Measurements from ENCODE around the gene PDPK1.
A peak's percentile ranks its signal among the peaks of the same experiment; 100 is the strongest.
"Not testable (repeated sequence)": the region's sequence is repeated elsewhere in the genome, so short reads cannot be mapped to it uniquely, and the experiment has no call there.

Gene PDPK1

GRCh38 chr16:2595393-2596205 lies 57.8 kb downstream of the PDPK1 start:
- DNase-seq: no peak

DNA sequence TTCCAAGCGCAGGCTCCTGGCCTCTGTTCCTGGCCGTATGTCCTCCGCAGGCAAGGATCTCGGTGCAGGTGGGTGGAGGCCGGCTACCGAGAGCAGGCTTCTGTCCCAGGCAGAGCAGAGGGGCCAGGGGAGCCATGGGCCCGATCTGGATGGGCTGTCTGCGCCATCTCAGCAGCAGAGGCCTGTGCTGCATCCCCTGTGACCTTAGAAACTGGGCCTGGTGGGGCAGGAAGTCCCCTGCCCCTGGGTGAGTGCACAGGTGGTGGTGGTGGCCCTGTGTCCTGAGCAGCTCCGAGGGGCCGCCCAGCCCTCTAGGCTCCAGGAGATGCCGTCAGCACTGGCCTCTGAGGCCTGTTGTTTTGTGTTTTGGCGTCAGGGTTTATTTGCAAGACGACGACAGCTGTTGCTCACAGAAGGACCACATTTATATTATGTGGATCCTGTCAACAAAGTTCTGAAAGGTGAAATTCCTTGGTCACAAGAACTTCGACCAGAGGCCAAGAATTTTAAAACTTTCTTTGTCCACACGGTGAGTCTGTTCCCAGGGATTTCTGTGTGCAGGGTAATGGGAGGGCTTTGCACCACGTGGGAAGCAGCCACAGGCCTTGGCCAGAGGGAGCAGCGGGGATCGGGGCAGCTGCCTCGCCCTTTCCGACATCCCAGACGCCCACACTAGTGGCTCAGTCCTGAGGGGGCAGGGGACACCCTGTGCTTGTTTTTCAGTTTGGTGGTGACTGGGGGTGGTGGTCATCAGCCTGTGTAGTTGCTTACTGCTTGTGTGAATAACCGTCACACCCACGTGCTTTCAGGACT lies 59.1 kb downstream of the PDPK1 start:
- no peak for DNase-seq

DNA sequence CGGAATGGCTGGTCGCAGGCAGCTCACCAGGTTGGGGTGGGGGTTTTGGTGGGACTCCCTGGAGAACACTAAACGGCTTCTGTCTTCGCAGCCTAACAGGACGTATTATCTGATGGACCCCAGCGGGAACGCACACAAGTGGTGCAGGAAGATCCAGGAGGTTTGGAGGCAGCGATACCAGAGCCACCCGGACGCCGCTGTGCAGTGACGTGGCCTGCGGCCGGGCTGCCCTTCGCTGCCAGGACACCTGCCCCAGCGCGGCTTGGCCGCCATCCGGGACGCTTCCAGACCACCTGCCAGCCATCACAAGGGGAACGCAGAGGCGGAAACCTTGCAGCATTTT lies 59.7 kb downstream of the PDPK1 start:
- DNase-seq: no peak

- DNase-seq: no peak
Measured at GRCh38 chr16:2598133-2598641, 60.4 kb downstream of the PDPK1 start.

DNA sequence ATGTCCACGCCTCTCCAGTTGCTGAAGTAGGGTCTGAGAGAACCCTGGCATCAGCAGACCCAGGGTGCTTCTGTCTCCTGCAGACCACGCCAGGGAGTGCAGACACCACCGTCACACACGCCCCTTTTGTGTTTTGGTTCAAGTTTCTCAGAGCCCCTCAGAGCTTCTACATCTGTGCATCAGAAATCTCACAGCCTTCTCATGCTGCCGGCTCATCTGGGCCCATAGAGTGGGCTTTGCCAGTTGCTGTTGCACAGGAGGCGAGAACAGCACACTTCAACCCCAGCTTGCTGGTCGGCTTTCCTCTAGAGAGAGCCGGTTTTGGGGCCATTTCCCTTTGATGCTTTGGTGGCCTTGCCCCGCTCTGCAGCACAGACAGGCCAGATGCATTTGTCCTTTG lies 60.9 kb downstream of the PDPK1 start:
- no peak for DNase-seq

- not testable (repeated sequence) for DNase-seq
Measured at GRCh38 chr16:2599165-2599564, 61.3 kb downstream of the PDPK1 start.

GRCh38 chr16:2599785-2600184 lies 62.0 kb downstream of the PDPK1 start:
- DNase-seq: not testable (repeated sequence)

GRCh38 chr16:2601301-2602025 lies 63.6 kb downstream of the PDPK1 start:
- DNase-seq: not testable (repeated sequence)

DNA sequence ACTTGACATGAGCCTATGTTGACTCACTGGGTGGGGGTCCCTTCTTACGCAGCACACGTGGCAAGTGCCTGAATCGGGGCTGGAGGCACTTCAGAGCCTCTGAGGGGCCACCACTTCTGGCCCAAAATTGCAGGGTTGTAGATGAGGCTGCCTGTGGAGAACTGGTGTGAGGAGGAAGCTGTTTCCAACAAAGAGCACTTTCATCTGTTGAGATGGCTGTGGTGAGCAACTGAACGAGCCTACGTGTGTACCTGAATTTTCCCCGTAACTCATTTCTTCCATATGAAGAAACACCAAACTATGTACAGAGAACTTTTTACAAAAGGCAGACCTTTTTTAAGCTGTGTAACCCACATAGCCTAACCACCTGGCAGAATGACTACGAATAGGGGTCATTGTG lies 64.4 kb downstream of the PDPK1 start:
- DNase-seq: not testable (repeated sequence)

DNA sequence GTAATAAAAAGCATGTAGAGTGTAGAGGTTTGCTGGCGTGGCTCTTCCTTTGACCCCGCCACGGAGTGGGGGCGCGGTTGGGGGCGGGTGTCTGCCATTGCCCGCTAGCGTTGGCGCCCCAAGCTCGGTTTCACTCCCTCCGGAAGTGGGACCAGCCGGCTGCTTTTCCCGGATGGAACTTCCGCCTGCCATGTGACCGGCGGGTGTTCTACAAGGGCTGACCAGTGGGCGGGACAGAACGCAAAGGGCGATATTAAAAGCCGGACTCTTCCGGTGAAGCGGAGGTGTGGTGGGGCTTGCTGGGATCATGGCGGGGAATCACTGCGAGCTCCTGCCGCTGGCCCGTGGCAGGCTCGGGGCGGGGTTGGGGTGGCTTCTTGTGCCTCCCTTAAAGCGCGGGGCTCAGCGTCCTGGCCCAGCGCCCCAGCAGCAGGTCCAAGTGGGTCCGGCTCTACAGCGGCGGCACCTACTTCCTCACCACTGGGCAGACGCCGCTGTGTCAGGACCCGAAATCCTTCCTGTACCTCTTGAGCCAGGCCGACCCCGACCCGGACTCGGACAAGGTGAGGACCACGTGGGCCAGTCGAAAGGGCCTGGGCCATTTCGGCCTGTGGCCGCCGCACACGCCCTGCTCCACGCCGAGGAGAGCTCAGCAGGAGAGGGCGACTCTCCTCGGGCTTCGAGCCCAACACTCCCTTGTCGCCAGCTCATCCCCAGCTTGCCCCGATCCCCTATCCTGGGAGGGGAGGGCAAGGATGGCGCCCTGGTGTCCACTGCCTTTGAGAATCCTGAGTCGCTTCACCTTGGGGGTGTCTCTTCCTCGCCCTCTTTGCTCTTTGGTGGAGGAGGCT lies 65.6 kb downstream of the PDPK1 start:
- peak; percentile 98 for DNase-seq

DNA sequence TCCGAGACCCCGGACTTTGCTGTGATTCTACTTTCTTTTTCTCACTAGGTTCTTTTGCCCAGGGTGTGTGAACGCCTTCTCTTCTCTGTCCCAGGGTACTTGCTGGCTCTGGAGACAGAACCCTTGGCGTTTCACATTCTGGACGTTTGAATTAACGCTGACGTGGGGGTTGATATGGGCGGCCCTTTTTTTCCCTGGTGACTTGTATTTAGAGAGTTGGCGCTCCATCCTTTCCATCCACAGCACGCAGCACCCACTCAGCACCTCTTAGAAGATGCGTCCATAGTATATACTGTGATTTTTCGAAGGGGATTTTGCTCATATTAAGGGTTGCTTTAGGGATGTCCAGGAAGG lies 66.2 kb downstream of the PDPK1 start:
- DNase-seq: not testable (repeated sequence)

DNA sequence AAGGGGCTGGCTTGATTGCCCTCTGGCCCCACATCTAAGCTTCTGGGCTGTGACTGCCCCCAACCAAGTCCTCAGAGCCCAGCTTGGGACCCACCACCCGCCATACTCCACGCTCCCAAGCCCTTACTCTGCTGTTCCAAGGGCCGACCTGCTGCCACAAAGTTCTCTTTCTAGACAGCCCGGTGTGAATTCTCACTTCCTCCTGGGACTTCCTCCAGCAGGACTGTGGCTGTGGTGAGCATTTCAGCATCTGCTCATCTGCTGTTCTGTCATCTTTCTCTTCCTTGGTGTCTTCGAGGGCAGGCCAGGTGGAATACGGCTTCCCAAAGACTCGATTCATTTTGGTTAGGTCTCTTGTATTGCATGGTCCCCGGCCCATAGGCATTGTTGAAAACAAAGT lies 69.0 kb downstream of the PDPK1 start:
- DNase-seq: not testable (repeated sequence)

DNA sequence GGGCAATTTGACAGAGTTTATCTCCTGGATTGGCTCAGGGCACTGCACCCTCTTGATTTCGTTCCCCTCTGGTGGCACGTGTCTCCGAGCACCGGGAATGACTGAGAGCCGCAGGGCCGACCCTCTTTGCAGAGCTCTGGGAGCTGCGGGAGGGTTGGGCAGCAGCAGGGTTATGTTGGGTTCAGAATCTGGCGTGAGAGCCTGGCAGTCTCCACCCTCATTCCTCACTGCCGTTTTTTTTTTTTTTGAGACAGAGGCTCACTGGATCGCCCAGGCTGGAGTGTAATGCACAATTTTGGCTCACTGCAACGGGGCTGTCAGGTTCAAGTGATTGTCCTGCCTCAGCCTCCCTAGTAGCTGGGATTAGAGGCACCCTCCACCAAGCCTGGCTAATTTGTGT lies 71.5 kb downstream of the PDPK1 start:
- not testable (repeated sequence) for DNase-seq

DNA sequence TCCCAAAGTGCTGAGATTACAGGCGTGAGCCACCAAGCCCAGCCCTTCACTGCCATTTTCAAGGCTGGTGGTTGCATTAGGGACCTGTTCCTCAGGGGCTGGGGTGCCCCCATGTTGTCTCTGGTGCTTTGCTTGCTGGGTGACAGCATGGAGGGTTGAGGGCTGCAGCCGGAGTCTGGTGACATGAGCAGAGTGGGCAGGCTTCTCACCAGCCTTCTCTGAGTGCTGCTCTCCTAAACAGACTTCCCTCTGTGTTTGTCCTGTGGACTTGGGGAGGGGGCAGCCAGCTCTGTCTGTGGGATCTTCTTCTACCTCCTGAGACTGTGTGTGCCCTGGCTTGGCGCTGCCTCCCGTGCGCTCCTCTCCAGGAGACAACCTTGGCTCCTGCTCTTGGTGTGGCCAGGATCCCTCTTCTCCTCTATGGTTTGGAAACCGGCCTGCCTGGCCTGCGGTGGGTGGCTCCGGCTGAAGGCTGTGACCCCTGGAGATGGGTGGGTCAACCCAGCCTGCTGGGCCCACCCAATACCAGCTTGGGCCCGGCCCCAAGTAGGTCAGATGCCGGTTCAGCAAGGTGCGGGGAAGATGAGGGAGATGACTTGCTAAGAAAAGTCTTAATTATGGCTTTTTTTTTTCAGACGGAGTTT lies 72.1 kb downstream of the PDPK1 start:
- DNase-seq: no peak

GRCh38 chr16:2610781-2611498 lies 73.1 kb downstream of the PDPK1 start:
- no peak for DNase-seq

- DNase-seq: no peak
Measured at GRCh38 chr16:2611499-2611862, 73.7 kb downstream of the PDPK1 start.

DNA sequence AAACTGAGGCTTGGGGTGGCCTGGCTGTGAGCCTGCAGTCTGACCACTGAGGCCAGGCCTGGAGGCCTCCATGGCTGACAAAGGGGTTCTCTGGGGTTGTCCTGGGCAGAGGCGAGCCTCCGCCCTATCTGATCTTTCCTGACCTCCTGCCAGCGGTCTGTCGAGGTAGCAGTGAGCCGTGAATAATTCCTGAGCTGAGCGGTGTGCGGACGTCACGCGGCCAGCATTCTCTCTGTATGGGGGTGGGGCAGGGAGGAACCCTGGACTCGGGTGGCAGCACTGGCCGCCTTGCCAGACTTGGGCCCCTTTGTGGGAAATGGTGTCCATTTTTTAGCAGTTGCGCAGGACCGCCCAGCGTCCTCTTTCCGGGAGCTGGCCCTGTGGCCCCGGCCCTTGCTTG lies 74.1 kb downstream of the PDPK1 start:
- DNase-seq: not testable (repeated sequence)

GRCh38 chr16:2613251-2613650 lies 75.4 kb downstream of the PDPK1 start:
- not testable (repeated sequence) for DNase-seq

GRCh38 chr16:2614761-2615191 lies 77.0 kb downstream of the PDPK1 start:
- no peak for DNase-seq

DNA sequence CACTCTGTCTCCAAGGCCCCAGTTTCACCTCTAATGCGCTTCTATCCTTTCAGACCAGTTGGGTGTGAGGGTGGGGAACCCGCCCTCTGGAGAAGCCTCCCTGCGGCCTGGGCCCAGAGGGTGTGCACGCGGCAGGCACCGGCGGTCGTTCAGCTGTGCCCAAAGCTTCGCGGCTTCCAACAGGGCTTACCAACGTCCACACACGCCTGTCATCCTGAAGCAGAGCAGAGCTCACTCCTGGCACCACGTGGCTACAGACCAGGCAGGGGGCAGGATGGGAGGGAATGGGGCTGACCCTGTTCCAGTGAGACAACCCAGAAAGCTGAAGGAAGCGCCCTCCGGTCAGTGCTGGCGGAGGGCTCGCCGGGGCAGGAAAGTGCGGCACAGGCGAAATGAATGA lies 81.1 kb downstream of the PDPK1 start:
- DNase-seq: not testable (repeated sequence)

DNA sequence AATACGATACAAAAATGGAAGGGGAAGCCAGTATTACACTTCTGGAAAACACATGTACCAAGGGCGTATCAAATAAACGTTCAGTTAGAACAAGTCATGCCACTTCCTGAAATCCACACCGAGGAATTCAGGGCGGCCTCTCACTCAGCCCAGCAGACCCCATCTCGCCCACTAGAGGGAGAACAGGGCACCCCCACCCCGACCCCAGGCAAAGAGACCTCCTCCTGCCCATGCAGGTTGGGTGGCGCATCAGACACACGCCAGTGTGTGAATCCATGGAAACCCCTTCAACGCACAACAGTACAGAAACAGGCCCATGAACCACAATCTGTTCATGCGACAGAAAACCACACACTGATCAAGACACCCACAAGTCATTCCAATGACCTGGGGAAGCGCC lies 81.8 kb downstream of the PDPK1 start:
- not testable (repeated sequence) for DNase-seq

All from midbrain (tissue), 1 donor.